ENCODE measurements around the gene CDC23. TPM values are rescaled to one million over a fixed set of nuclear protein-coding genes. Genes with fewer than 3 reads are reported as not detected.

CDC23 gene
- total RNA-seq, 2 donors from 2014 or later, result 14.7 to 23.9 TPM

- 77% methylated on average over 3 of the region's 3 CpGs for WGBS
- TF ChIP-seq POLR2A (IDR thresholded peaks at IDR 0.05) (no peak), POLR2AphosphoS5 (IDR thresholded peaks at IDR 0.05) (no peak), CTCF (IDR thresholded peaks at IDR 0.05) (no peak)
- H3K27ac ChIP-seq, result no peak overlapping the region
- no peaks in the 10 kb centered on the region for H3K36me3 ChIP-seq
- no peaks in the 10 kb centered on the region for H3K4me1 ChIP-seq (replicated peaks)
- no peak for DNase-seq (ENCODE audit: low spot score)
- no peaks in the 10 kb centered on the region for H3K9me3 ChIP-seq
- H3K27me3 ChIP-seq (replicated peaks; ENCODE audit: insufficient read depth), result no peaks in the 10 kb centered on the region
- intact Hi-C loops (cut with DNase I), result no loop called here
- H3K4me3 ChIP-seq, result no peak overlapping the region
Measured at GRCh38 chr5:138240650-138241385, 27.7 kb upstream of the CDC23 start.

- intact Hi-C loops (cut with DNase I), result no loop called here
Measured at GRCh38 chr5:138238034-138238433, 24.9 kb upstream of the CDC23 start.

GRCh38 chr5:138234651-138235050 lies 21.5 kb upstream of the CDC23 start:
- H3K4me3 ChIP-seq, result no peak overlapping the region
- no peaks in the 10 kb centered on the region for H3K27me3 ChIP-seq (replicated peaks; ENCODE audit: insufficient read depth)
- intact Hi-C loops (cut with DNase I), result no loop called here
- 86% methylated on average over 2 of the region's 2 CpGs for WGBS
- no peaks in the 10 kb centered on the region for H3K9me3 ChIP-seq
- H3K4me1 ChIP-seq (replicated peaks), result no peaks in the 10 kb centered on the region
- no peaks in the 10 kb centered on the region for H3K36me3 ChIP-seq
- no peak for DNase-seq (ENCODE audit: low spot score)
- H3K27ac ChIP-seq, result no peak overlapping the region
- TF ChIP-seq POLR2AphosphoS5 (IDR thresholded peaks at IDR 0.05), result no peak
- no peak for TF ChIP-seq CTCF (IDR thresholded peaks at IDR 0.05)
- TF ChIP-seq POLR2A (IDR thresholded peaks at IDR 0.05), result no peak

More at GRCh38 chr5:138238034-138238433, 24.9 kb upstream of the CDC23 start:
- Histone ChIP-seq H3K4me1 (replicated peaks) (no peaks in the 10 kb centered on the region), H3K36me3 (no peaks in the 10 kb centered on the region), H3K4me3 (no peak overlapping the region), H3K27ac (no peak overlapping the region), H3K27me3 (replicated peaks; ENCODE audit: insufficient read depth) (no peaks in the 10 kb centered on the region), H3K9me3 (no peaks in the 10 kb centered on the region)
- DNase-seq (ENCODE audit: low spot score), result no peak
- TF ChIP-seq CTCF (IDR thresholded peaks at IDR 0.05), result no peak
- no peak for TF ChIP-seq POLR2A (IDR thresholded peaks at IDR 0.05)
- no peak for TF ChIP-seq POLR2AphosphoS5 (IDR thresholded peaks at IDR 0.05)
- WGBS, result 96% methylated on average over 1 of the region's 1 CpG

- DNase-seq (ENCODE audit: low spot score), result no peak
- Histone ChIP-seq H3K36me3 (no peaks in the 10 kb centered on the region), H3K27me3 (replicated peaks; ENCODE audit: insufficient read depth) (no peaks in the 10 kb centered on the region), H3K4me3 (no peak overlapping the region), H3K4me1 (replicated peaks) (no peaks in the 10 kb centered on the region), H3K27ac (no peak overlapping the region), H3K9me3 (no peaks in the 10 kb centered on the region)
- TF ChIP-seq POLR2AphosphoS5 (IDR thresholded peaks at IDR 0.05) (no peak), CTCF (IDR thresholded peaks at IDR 0.05) (no peak), POLR2A (IDR thresholded peaks at IDR 0.05) (no peak)
- WGBS, result 72% methylated on average over 2 of the region's 2 CpGs
- intact Hi-C loops (cut with DNase I), result no loop called here
Measured at GRCh38 chr5:138233280-138233679, 20.2 kb upstream of the CDC23 start.

- TF ChIP-seq POLR2A (IDR thresholded peaks at IDR 0.05), result no peak
- no peak for TF ChIP-seq POLR2AphosphoS5 (IDR thresholded peaks at IDR 0.05)
- TF ChIP-seq CTCF (IDR thresholded peaks at IDR 0.05), result no peak
- intact Hi-C loops (cut with DNase I), result no loop called here
- Histone ChIP-seq H3K9me3 (no peaks in the 10 kb centered on the region), H3K4me1 (replicated peaks) (no peaks in the 10 kb centered on the region), H3K36me3 (no peaks in the 10 kb centered on the region), H3K4me3 (no peak overlapping the region), H3K27me3 (replicated peaks; ENCODE audit: insufficient read depth) (no peaks in the 10 kb centered on the region), H3K27ac (no peak overlapping the region)
- WGBS, result 45% methylated on average over 7 of the region's 7 CpGs
- DNase-seq (ENCODE audit: low spot score), result no peak
Measured at GRCh38 chr5:138230981-138231589, 18.0 kb upstream of the CDC23 start.
